LHCN-M2 (cell line): ENCODE results near the gene TTL. TPM values are rescaled to one million over a fixed set of nuclear protein-coding genes. Genes with fewer than 3 reads are reported as not detected.

Source experiments
- DNase-seq: peaks from one replicate; pipeline ENCODE4 v3.0.0-alpha.2; 2012; ENCODE audit warnings: low read depth
- total RNA-seq: library from RNA; depleted of rRNA; stranded (reverse); fragments of >200 nt; gene quantifications from 2 replicates; pipeline ENCODE4 v1.2.3, GENCODE V29; 2014; rRNA removed

Gene TTL
- total RNA-seq, 1 experiment from 2014 or later, result 57.6 TPM

GRCh38 chr2:112582314-112582746, 100.4 kb downstream of the TTL start:
- DNase-seq, result peak; percentile 84

GRCh38 chr2:112583497-112584133, 101.7 kb downstream of the TTL start:
- peak; percentile 54 for DNase-seq

GRCh38 chr2:112584134-112584890, 102.4 kb downstream of the TTL start, which contains the start of gene CHCHD5:
TSS of gene CHCHD5 (plus strand) at chr2:112584609. CDS start at chr2:112584648, 39 bp downstream.
- DNase-seq, result peak; percentile 97

GRCh38 chr2:112584891-112585250, 102.9 kb downstream of the TTL start:
- DNase-seq, result no peak

- DNase-seq, result no peak
Measured at GRCh38 chr2:112585400-112585799, 103.4 kb downstream of the TTL start.

GRCh38 chr2:112585873-112586464, 104.0 kb downstream of the TTL start:
- DNase-seq, result no peak

GRCh38 chr2:112588611-112589045, 106.7 kb downstream of the TTL start:
- DNase-seq, result peak; percentile 84

Other genes with a start within 250 kb of the TTL start
- 3.4 and 5.0 TPM in 2 replicates for gene ZC3H8, start 227.1 kb upstream of the TTL start, total RNA-seq
- gene ZC3H6, start 206.6 kb upstream of the TTL start, total RNA-seq, result 4.4 and 6.2 TPM in 2 replicates
- 4.1 and 4.2 TPM in 2 replicates for gene RGPD8, start 48.5 kb upstream of the TTL start, total RNA-seq
- 14.6 and 14.8 TPM in 2 replicates for gene POLR1B, start 60.3 kb downstream of the TTL start, total RNA-seq
- 22.4 and 32.6 TPM in 2 replicates for gene CHCHD5, start 102.5 kb downstream of the TTL start, total RNA-seq
- 172 and 186 TPM in 2 replicates for gene SLC20A1, start 163.8 kb downstream of the TTL start, total RNA-seq
- gene NT5DC4, start 238.9 kb downstream of the TTL start, total RNA-seq, result not detected in 2 replicates